K562 (cell line): ENCODE results near the gene OCA2.

Source experiments
- ADNP ChIP-seq: fragments of 200-800 bp; sonication (Bioruptor generic); IDR thresholded peaks from 2 replicates; pipeline ENCODE4 v1.6.1; 2016; ENCODE audit warnings: missing genetic modification characterization, missing compliant biosample characterization
- AFF4 ChIP-seq: sonication (generic); formaldehyde crosslinking; IDR thresholded peaks from 2 replicates; pipeline ENCODE4 v1.8.0; 2023; ENCODE audit warnings: mild to moderate bottlenecking, missing genetic modification reagents
- CBX8 ChIP-seq: fragments of 200-600 bp; sonication (generic); IDR thresholded peaks from 2 replicates; pipeline ENCODE4 v1.6.1; 2012; ENCODE audit warnings: borderline replicate concordance, mixed run types, low read depth, mild to moderate bottlenecking, moderate library complexity, mixed read lengths, low read length, control low read depth, inconsistent platforms; ENCODE audit not compliant: poor library complexity, severe bottlenecking; ENCODE audit errors: extremely low read depth
- CTCF ChIP-seq, 3 experiments: IDR thresholded peaks in 2 of 3; conservative IDR thresholded peaks in 1 of 3; 2 replicates each; pipeline ENCODE4 v1.5.1; 2011 to 2012; ENCODE audit warnings: low read length in 3 of 3, mild to moderate bottlenecking in 3 of 3, control low read depth in 2 of 3, improper control_type of control experiment in 1 of 3, inconsistent platforms in 1 of 3, low read depth in 1 of 3, mixed read lengths in 1 of 3, moderate library complexity in 1 of 3; ENCODE audit not compliant: insufficient read depth in 2 of 3
- FOXP1 ChIP-seq: sonication (generic); formaldehyde crosslinking; IDR thresholded peaks from 2 replicates; pipeline ENCODE4 v1.8.0; 2022; ENCODE audit warnings: mild to moderate bottlenecking, missing genetic modification reagents
- LARP7 ChIP-seq: fragments of 450-650 bp; IDR thresholded peaks from 2 replicates; pipeline ENCODE4 v1.6.1; 2016
- REST ChIP-seq, 2 experiments: fragments of 450-650 bp; formaldehyde crosslinking in 1 of 2; IDR thresholded peaks; 2 replicates each; pipeline versions ENCODE4 v1.4.0 to v1.6.1; 2014 to 2020; ENCODE audit warnings: mild to moderate bottlenecking in 2 of 2, borderline replicate concordance in 1 of 2, low read depth in 1 of 2
- ZBTB1 ChIP-seq: sonication (generic); formaldehyde crosslinking; IDR thresholded peaks from 2 replicates; pipeline ENCODE4 v1.8.1; 2023; ENCODE audit warnings: missing genetic modification reagents, low read depth, mild to moderate bottlenecking, borderline replicate concordance
- ZNF589 ChIP-seq: fragments of 200-800 bp; sonication (Bioruptor generic); IDR thresholded peaks from 2 replicates; pipeline ENCODE4 v1.6.1; 2016; ENCODE audit warnings: low read depth, missing genetic modification characterization, missing compliant biosample characterization

GRCh38 chr15:28001641-28002040 lies 97.5 kb downstream of the OCA2 start:
- TF ChIP-seq AFF4, result no peak
- no peak for TF ChIP-seq ZNF589 (CRISPR knock-in tag)
- TF ChIP-seq LARP7, result no peak
- TF ChIP-seq ADNP (tag), result no peak
- no peak for TF ChIP-seq CBX8
- no peak for TF ChIP-seq FOXP1 (CRISPR knock-in tag)
- no peak for TF ChIP-seq ZBTB1
- no peak for TF ChIP-seq CTCF (IDR thresholded peaks at IDR 0.05 in 2 of 3, conservative IDR thresholded peaks at IDR 0.05 in 1 of 3; ENCODE audit: insufficient read depth in 2 of 3, low read depth in 1 of 3, low read length in 3 of 3)
- no peak for TF ChIP-seq REST (IDR thresholded peaks at IDR 0.05; ENCODE audit: borderline replicate concordance)
- TF ChIP-seq REST (CRISPR knock-in tag; IDR thresholded peaks at IDR 0.05; ENCODE audit: low read depth), result no peak
